Sciatic nerve (tissue), 2 donors: Measurements from ENCODE around the gene GABBR1. TPM values are rescaled to one million over a fixed set of nuclear protein-coding genes. Genes with fewer than 3 reads are reported as not detected.
"Not testable (repeated sequence)": the region's sequence is repeated elsewhere in the genome, so short reads cannot be mapped to it uniquely, and the experiment has no call there.

Source experiments
- ATAC-seq: fragments of 200-7000 bp; cut with Tn5 transposase; one replicate; pipeline ENCODE4 v1.9.1; 2020; ENCODE audit warnings: mild to moderate bottlenecking, moderate library complexity
- DNase-seq: peaks from one replicate; pipeline ENCODE4 v3.0.0-alpha.2; 2020; ENCODE audit warnings: low spot score
- intact Hi-C: fragments of 100-400 bp; cut with DNase I; formaldehyde crosslinking; loops from one replicate; pipeline ENCODE4 v1.14.2; 2022
- total RNA-seq: library from RNA; stranded (reverse); fragmentation: NEBNext Ultra II Directional; extraction: Animal tissue kit (Norgen Biotek cat#: 25700); gene quantifications from one replicate; pipeline ENCODE4 v1.2.1, GENCODE V29; 2021
- donor health status: DM: no; HTN: no; CAD: no.
- donor health status: DM: no; HTN: no; CAD: no.

The GABBR1 gene
- 106 TPM for total RNA-seq

GRCh38 chr6:29632789-29633533 is at the start of gene GABBR1:
GABBR1 (minus strand) TSS chr6:29633183; CDS start chr6:29632385, 798 bp downstream.
- peak; percentile 94 for DNase-seq
- ATAC-seq, result peak; percentile 96
- intact Hi-C loops, result no loop called here

- intact Hi-C loops, result no loop called here
- ATAC-seq (no peak), DNase-seq (no peak)
Measured at GRCh38 chr6:29681811-29682210, 48.8 kb upstream of the GABBR1 start.

DNA sequence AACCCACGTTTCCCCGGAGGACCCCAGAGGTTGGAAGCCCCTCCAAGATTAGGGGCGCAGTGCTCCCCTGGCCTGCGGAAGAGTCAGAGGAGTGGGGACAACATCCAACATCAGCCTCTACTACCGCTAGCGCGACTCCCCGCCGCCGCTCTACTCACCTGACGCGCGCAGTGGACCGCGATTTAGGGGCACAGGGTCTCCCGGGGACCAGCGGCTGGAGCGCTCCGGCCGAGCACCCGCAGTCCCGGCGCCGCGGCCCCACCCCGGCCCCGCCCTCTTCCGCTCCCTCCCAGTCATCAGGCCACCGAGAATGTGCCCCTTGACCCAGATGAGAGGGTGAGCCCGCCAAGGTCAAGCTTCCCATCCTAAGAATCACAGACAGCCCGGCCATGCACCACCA is 47.9 kb upstream of the GABBR1 start, which contains the start of gene ZFP57:
ZFP57 (minus strand) TSS at position 249 of the 400 bp plus-strand sequence. CDS start 4,149 bp downstream, outside the sequence.
- DNase-seq (no peak), ATAC-seq (no peak)
- intact Hi-C loops, result no loop called here

DNA sequence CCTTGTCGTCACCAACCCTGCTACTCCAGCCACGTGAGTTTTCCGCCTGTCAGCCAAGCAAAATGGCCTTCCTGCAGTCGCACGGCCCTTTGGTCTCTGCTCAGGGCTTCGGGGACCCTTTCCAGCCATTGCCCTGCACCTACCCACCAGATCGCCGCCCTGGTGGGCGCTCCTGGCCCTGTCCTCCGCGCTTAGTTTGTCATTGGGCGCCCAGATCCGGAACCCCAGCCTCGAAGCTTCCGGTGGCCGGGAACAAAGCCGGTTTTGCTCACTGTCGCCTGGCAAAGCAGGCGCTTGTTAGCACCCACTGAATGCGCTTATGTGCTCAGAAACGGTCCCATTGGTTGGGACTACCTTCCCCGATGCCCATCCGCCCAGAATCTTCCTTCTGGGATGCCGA is 47.4 kb upstream of the GABBR1 start:
- intact Hi-C loops, result no loop called here
- no peak for DNase-seq
- ATAC-seq, result no peak

DNA sequence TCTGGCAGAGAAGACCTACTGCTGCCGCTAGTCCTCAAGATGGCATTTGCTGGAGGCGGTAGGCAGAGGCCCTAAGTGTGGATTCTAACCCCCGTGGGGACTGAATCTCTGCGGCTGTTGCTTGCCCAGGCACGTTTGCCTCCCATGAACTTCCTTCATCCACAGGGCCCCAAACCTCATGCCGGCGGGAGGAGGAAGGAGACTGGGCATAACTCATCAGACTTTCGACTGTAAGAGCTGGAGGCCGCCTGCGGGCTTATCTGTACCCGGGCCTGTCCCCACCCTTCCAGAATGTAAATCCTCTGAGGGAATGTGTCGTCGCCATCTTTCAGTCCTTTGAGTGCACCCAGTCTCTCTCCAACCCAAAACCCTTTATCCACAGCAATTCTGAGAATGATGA is 47.0 kb upstream of the GABBR1 start:
- DNase-seq (no peak), ATAC-seq (no peak)
- intact Hi-C loops, result no loop called here

DNA sequence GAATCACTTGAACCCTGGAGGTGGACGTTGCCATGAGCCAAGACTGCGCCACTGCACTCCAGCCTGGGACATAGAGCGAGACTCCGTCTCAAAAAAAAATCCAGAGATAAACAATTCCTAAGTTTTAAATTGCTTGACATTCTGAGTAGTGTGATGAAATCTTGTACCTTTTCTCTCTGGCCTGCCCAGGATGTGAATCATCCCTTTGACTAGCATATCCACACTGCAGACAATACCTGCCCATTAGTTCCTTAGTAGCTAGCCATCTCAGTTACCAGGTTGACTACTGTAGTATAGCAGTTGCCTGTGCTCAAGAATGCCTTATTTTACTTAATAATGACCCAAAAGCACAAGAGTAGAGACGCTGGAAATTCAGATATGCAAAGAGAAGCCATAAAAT is 45.1 kb upstream of the GABBR1 start:
- DNase-seq, result no peak
- intact Hi-C loops, result no loop called here

GRCh38 chr6:29676981-29677601 is 44.1 kb upstream of the GABBR1 start:
- intact Hi-C loops, result no loop called here
- ATAC-seq, result no peak
- no peak for DNase-seq

More for the DNA sequence above, 45.1 kb upstream of the GABBR1 start:
- no peak for ATAC-seq

DNA sequence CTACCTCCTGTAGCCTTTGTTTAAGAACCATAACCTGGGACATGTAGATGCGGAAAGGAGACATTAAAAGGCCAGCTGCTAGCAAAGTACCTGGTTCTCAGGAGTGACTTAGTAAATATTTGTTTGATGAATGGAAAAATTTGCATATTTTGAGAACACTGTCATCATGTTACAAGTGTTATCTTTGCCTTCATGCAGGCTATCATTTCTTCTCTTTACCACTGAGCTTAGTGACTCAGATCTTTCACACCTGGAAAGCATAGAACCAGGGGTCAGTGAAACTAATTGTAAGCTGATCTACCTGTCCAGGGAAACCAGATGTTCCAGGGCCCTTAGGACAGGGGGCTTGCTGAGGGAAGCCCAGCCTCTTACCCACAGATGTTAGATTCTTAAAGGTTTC is 42.6 kb upstream of the GABBR1 start:
- DNase-seq, result no peak
- intact Hi-C loops, result no loop called here
- ATAC-seq, result no peak

- DNase-seq (no peak), ATAC-seq (no peak)
- intact Hi-C loops, result no loop called here
Measured at GRCh38 chr6:29674008-29674407, 41.0 kb upstream of the GABBR1 start.

DNA sequence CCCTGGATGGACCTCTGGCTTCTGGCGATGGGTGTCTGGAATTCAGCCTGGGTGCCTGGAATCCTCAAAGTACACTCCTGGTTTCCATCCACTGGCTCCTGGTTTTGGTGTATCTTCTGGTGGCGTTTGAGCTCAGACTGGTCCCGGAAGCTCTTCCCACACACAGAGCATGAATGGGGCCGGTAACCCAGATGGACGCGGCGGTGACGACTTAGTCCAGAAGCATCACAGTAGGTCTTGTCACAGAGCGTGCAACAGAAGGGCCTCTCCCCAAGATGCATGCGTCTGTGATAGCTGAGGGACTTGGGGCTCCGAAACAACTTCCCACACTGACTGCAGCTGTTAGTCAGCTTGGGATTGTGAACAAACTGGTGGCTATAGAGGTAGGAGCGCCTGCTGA is 40.2 kb upstream of the GABBR1 start:
- ATAC-seq (no peak), DNase-seq (no peak)
- intact Hi-C loops, result no loop called here

GRCh38 chr6:29672116-29672515 is 39.1 kb upstream of the GABBR1 start:
- intact Hi-C loops, ATAC-seq, DNase-seq: not testable (repeated sequence)

GRCh38 chr6:29671026-29671425 is 38.0 kb upstream of the GABBR1 start:
- intact Hi-C loops, result no loop called here
- DNase-seq, result no peak
- no peak for ATAC-seq

DNA sequence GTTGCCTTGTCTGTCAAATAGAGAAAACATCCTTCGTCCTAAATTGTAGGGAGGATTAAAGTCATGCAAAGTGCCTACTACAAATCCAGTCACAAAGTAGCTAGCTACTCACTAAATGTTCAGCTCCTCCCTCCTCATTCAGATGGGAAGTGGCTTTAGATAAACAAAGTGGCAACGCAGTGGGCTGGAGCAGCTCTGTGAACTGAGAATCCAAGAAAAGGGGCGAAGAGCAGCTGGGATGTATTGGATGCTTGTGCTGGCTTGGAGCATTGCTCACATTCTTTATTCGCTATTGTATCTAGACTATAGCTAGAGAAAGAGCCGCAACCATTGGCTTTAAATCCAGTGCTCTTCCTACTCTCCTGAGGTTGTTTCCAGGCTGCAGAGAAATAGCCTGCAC is 34.2 kb upstream of the GABBR1 start:
- intact Hi-C loops, result no loop called here
- no peak for ATAC-seq
- DNase-seq, result no peak

- DNase-seq (no peak), ATAC-seq (no peak)
- intact Hi-C loops, result no loop called here
Measured at GRCh38 chr6:29666826-29667130, 33.8 kb upstream of the GABBR1 start.

- ATAC-seq (no peak), DNase-seq (no peak)
- intact Hi-C loops, result no loop called here
Measured at GRCh38 chr6:29665942-29666825, 33.2 kb upstream of the GABBR1 start.

- ATAC-seq, result no peak
- intact Hi-C loops, result no loop called here
- no peak for DNase-seq
Measured at GRCh38 chr6:29663300-29664042, 30.5 kb upstream of the GABBR1 start.

DNA sequence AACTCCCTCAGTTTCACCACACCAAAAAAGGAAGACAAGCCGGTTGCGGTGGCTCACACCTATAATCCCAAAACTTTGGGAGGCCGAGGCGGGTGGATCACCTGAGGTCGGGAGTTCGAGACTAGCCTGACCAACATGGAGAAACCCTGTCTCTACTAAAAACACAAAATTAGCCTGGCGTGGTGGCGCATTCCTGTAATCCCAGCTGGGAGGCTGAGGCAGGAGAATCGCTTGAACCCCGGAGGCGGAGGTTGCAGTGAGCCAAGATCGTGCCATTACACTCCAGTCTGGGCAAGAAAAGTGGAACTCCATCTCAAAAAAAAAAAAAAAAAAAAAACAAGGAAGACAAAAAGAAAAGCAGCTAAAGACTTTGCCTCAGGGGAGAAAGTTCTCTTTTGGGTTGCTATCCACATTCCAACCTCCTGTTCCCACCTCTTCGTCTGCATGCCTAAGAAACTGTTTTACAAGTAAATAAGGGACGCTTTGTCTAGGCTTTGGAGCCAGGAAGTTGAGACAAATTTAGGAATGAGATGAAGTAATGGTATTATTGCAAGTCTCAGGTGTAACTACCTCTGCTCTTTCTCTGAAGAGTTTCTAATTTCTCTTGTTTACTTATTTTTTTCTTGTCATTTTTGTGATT is 28.6 kb upstream of the GABBR1 start:
- DNase-seq, intact Hi-C loops, ATAC-seq: not testable (repeated sequence)

DNA sequence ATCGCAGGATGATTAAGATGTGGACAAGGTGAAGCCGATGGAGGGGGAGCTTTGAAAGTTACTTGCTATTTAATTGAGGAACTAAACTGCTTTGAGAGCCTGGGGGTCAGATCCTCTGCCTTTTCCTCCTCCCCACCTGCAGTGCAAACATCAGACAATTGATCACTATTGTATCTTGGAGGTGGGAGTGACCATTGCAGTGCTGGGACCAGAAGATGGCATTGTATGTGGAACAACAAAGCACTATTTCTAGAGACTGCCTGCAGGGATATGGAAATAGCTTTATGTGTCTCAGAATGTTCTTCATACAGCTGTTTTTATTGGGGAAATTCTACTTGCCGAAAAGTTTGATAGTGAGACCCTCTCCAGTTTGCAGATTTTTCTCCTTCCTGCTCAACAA is 28.1 kb upstream of the GABBR1 start:
- DNase-seq (no peak), ATAC-seq (no peak)
- intact Hi-C loops, result no loop called here

- intact Hi-C loops, result no loop called here
- ATAC-seq (no peak), DNase-seq (no peak)
Measured at GRCh38 chr6:29656798-29657197, 23.8 kb upstream of the GABBR1 start, which contains the start of gene MOG. MOG (plus strand) TSS chr6:29657092; CDS start chr6:29657210, 118 bp downstream.
